Parathyroid adenoma (tissue), 2 donors: ENCODE measurements around the gene SMARCD1.

Source experiments
- H2AFZ ChIP-seq: fragments of 300-600 bp; sonication (generic); one replicate; pipeline ENCODE4 v1.7.0; 2017; ENCODE audit warnings: antibody characterized with exemption, mild to moderate bottlenecking
- H3K27ac ChIP-seq: fragments of 300-600 bp; sonication (generic); one replicate; pipeline ENCODE4 v1.7.0; 2017
- H3K27me3 ChIP-seq: fragments of 300-600 bp; sonication (generic); one replicate; pipeline ENCODE4 v1.7.0; 2017; ENCODE audit warnings: low read length; ENCODE audit not compliant: control insufficient read depth, insufficient read depth
- H3K36me3 ChIP-seq: fragments of 300-600 bp; sonication (generic); one replicate; pipeline ENCODE4 v1.7.0; 2017; ENCODE audit warnings: low read length; ENCODE audit not compliant: control insufficient read depth, insufficient read depth
- H3K4me1 ChIP-seq: fragments of 300-600 bp; sonication (generic); one replicate; pipeline ENCODE4 v1.7.0; 2017; ENCODE audit warnings: control low read depth
- H3K4me2 ChIP-seq: fragments of 300-600 bp; sonication (generic); one replicate; pipeline ENCODE4 v1.7.0; 2017; ENCODE audit warnings: low read length
- H3K4me3 ChIP-seq: fragments of 300-600 bp; sonication (generic); one replicate; pipeline ENCODE4 v1.7.0; 2017; ENCODE audit warnings: low read depth, low read length
- H3K79me2 ChIP-seq: fragments of 300-600 bp; sonication (generic); one replicate; pipeline ENCODE4 v1.7.0; 2017; ENCODE audit warnings: control low read depth
- H3K9ac ChIP-seq: fragments of 300-600 bp; sonication (generic); one replicate; pipeline ENCODE4 v1.7.0; 2017; ENCODE audit warnings: mild to moderate bottlenecking
- H3K9me3 ChIP-seq: fragments of 300-600 bp; sonication (generic); one replicate; pipeline ENCODE4 v1.7.0; 2017; ENCODE audit warnings: low read length; ENCODE audit not compliant: control insufficient read depth
- TF ChIP-seq, protein P1 (sequence below): fragments of 300-600 bp; sonication (generic); IDR thresholded peaks from one replicate; pipeline ENCODE4 v1.7.0; 2017; ENCODE audit warnings: antibody characterized with exemption, mild to moderate bottlenecking
- donor health status: primary hyperparathyroidism.

Gene SMARCD1

DNA sequence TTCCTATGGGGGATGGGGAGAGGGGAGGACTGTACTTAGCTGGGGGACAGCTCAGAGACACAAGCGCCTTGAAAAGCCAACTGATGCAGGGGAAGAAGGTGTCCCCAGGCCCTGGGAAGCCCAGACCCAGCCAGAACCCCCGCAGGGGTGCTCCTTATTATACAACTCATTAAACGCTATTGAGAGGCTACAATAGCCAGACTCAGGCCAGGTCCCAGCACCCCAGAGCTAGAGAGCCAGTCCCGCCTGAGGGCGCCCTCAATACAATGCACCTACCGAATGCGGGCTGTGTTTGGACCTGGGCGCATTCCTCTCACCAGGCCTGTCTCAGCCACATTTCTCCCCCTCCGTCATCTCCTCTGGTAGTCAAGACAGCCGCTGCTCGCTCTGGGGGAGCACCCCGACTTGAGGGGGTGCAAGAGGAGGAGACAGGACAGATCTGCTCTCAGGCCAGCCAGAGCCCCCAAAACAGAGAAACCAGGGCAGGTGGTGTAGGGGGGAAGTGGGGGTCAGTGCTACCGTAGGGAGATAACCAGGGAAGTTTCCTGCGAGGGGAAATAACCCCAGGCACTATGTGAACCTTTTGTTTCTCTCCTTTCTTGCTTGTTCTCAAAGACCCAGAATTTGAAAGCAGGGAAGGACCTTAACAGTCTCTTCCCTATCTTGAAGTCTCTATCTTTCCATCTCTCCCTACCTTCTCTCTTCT lies 33.9 kb upstream of the SMARCD1 start:
- Histone ChIP-seq H3K27ac (no peak overlapping the region), H3K79me2 (no peaks in the 10 kb centered on the region), H3K4me1 (peaks cover 2% of the 10 kb centered on the region), H3K36me3 (no peaks in the 10 kb centered on the region), H2AFZ (no peak overlapping the region), H3K9me3 (no peaks in the 10 kb centered on the region), H3K4me3 (no peak overlapping the region), H3K4me2 (no peak overlapping the region), H3K9ac (no peak overlapping the region), H3K27me3 (no peaks in the 10 kb centered on the region)
- TF ChIP-seq, protein P1, sequence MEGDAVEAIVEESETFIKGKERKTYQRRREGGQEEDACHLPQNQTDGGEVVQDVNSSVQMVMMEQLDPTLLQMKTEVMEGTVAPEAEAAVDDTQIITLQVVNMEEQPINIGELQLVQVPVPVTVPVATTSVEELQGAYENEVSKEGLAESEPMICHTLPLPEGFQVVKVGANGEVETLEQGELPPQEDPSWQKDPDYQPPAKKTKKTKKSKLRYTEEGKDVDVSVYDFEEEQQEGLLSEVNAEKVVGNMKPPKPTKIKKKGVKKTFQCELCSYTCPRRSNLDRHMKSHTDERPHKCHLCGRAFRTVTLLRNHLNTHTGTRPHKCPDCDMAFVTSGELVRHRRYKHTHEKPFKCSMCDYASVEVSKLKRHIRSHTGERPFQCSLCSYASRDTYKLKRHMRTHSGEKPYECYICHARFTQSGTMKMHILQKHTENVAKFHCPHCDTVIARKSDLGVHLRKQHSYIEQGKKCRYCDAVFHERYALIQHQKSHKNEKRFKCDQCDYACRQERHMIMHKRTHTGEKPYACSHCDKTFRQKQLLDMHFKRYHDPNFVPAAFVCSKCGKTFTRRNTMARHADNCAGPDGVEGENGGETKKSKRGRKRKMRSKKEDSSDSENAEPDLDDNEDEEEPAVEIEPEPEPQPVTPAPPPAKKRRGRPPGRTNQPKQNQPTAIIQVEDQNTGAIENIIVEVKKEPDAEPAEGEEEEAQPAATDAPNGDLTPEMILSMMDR, result no peak

DNA sequence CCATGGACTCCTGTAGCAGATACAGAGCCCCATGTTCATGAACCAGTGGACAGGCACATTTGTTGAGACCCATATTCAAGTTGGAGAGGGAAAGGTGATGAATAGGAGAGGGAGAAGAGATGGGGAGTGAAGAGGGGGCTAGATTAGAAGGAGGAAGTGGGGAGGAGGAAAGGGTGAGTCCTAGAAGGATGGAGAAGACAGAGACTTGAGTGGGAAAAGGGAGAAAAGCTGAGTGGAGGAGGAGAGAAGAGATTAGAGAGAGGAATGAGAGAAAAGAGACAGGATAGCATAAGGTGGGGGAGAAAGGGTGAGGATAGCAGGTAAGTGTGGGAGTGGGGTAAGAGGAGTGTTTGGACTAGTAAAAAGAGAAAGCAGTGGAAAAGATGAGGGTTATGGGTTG lies 32.6 kb upstream of the SMARCD1 start:
- H3K27ac ChIP-seq, result no peak overlapping the region
- H2AFZ ChIP-seq, result no peak overlapping the region
- H3K9me3 ChIP-seq, result no peaks in the 10 kb centered on the region
- no peak overlapping the region for H3K4me2 ChIP-seq
- no peaks in the 10 kb centered on the region for H3K36me3 ChIP-seq
- no peak overlapping the region for H3K4me3 ChIP-seq
- H3K4me1 ChIP-seq, result peaks cover 8% of the 10 kb centered on the region
- no peaks in the 10 kb centered on the region for H3K79me2 ChIP-seq
- H3K9ac ChIP-seq, result no peak overlapping the region
- TF ChIP-seq, protein P1, result no peak
- H3K27me3 ChIP-seq, result no peaks in the 10 kb centered on the region

DNA sequence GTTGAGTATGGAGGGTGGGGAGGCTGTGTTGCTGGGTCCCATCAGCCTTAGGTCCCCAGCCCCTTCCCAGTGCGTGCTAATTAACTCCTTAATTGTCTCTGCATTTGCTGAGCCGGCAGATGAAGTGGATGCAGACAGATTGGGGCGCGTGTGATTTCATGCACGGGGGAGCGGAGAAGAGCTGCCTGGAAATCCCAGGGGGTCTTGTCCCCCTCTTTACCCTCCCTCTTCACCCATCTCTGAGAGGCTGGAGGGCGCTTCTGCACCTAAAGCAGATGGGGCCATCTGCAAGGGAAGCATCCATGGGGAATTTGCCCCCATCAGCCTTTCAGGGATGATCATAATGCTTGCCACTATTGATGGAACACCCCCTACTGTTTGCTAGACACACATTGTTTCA lies 32.2 kb upstream of the SMARCD1 start:
- H3K4me3 ChIP-seq, result no peak overlapping the region
- TF ChIP-seq, protein P1, result no peak
- no peaks in the 10 kb centered on the region for H3K27me3 ChIP-seq

DNA sequence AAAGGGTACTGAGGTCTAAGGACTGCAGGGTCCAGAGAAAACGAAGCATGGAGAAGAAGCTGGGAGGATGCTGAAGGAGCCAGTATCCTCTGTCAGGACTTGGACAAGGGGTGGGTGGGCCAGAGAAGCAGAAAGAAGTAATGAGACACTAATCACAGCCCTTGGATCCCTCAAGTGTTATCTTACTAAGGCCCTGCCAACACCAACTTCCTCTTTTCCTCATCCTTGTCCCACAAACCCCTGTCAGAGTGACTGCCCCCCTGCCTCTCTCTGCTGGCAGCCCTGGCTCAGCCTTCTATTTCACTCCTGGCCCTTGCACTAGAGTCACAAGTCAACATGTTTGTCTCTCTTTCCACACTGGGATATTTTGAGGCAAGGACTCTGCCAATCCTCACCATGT lies 31.6 kb upstream of the SMARCD1 start:
- H3K4me2 ChIP-seq, result no peak overlapping the region
- H3K79me2 ChIP-seq, result no peaks in the 10 kb centered on the region
- TF ChIP-seq, protein P1, result no peak
- no peaks in the 10 kb centered on the region for H3K9me3 ChIP-seq
- H3K9ac ChIP-seq, result no peak overlapping the region
- no peak overlapping the region for H3K27ac ChIP-seq
- peaks cover 10% of the 10 kb centered on the region for H3K4me1 ChIP-seq
- no peak overlapping the region for H3K4me3 ChIP-seq
- no peaks in the 10 kb centered on the region for H3K36me3 ChIP-seq
- no peak overlapping the region for H2AFZ ChIP-seq
- no peaks in the 10 kb centered on the region for H3K27me3 ChIP-seq

More for the DNA sequence above, 32.2 kb upstream of the SMARCD1 start:
- H3K9ac ChIP-seq, result no peak overlapping the region
- no peak overlapping the region for H3K4me2 ChIP-seq
- H3K9me3 ChIP-seq, result no peaks in the 10 kb centered on the region
- H3K36me3 ChIP-seq, result no peaks in the 10 kb centered on the region
- peaks cover 8% of the 10 kb centered on the region for H3K4me1 ChIP-seq
- no peaks in the 10 kb centered on the region for H3K79me2 ChIP-seq
- no peak overlapping the region for H3K27ac ChIP-seq
- H2AFZ ChIP-seq, result no peak overlapping the region
